Fibroblast of peridontal ligament (primary cell): ENCODE data around the gene IQSEC1.
"Not testable (repeated sequence)": the region's sequence is repeated elsewhere in the genome, so short reads cannot be mapped to it uniquely, and the experiment has no call there.

Experiments used
- DNase-seq: peaks from one replicate; pipeline ENCODE4 v3.0.0-alpha.2; 2010; ENCODE audit errors: extremely low read depth

IQSEC1 gene

DNA sequence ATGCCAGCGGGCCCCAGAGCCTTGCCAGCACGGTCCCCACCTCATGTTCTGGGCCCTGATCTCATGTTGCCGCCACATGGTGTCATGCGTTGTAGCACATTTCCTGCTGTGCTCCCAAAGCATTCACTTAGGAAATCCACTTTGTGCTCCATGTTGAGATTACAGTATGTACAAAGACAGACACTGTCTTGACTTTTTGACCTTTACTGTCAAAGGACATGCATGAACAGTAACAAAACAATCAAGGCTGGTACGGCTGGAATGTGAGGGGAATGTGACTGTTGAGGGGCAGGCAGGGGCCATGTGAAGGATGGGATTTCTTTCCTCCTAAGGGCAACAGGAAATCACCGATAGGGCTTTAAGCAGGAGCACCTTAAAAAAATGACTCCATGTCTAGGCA, 178.6 kb downstream of the IQSEC1 start:
- DNase-seq: no peak

DNA sequence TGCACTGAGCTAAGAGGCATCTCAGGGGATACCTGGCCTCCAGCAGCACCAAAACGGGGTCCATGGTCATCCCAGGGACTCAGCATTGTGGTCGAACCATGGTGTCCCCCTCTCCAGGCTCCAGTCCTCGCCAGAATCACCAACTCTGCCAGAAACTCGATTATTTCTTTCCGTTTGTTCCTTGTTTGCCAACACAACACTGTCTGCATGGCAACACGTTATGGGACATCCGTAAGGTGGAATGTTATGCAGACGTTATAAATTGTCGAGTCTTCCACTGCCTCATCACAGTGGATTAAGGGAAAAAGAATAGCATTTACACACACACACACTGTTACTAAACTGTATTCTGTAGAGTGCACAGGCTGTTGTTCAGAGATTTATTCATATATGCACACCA, 179.4 kb downstream of the IQSEC1 start:
- DNase-seq: no peak

DNA sequence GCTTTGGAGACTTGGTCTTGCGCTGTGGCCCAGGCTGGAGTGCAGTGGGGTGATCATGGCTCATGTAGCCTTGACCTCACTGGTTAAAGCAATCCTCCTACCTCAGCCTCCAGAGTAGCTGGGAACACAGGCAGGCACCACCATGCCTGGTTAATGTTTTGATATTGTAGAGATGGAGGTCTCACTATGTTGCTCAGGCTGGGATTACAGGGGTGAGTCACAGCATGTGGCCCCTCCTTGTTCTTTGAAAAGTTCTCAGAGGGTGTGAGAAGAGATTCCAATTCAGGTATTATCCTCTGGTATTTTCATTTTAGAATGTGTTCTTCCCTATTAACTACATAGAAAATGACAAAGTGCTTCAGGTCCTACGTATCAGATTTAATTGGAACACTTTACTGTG, 180.0 kb downstream of the IQSEC1 start:
- DNase-seq: no peak

DNA sequence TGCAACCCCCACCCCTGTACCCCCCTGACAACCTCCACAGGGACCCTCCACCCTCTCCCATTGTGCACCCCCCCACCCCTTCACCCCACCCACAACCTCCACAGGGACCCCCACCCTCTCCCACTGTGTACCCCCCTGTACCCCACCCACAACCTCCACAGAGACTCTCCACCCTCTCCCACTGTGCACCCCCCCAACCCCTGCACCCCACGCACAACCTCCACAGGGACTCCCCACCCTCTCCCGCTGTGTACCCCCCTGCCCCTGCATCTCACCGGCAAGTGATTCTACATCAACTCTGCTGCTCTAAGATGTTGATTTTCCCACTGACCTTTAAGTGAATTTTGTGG, 180.4 kb downstream of the IQSEC1 start:
- DNase-seq: no peak

DNA sequence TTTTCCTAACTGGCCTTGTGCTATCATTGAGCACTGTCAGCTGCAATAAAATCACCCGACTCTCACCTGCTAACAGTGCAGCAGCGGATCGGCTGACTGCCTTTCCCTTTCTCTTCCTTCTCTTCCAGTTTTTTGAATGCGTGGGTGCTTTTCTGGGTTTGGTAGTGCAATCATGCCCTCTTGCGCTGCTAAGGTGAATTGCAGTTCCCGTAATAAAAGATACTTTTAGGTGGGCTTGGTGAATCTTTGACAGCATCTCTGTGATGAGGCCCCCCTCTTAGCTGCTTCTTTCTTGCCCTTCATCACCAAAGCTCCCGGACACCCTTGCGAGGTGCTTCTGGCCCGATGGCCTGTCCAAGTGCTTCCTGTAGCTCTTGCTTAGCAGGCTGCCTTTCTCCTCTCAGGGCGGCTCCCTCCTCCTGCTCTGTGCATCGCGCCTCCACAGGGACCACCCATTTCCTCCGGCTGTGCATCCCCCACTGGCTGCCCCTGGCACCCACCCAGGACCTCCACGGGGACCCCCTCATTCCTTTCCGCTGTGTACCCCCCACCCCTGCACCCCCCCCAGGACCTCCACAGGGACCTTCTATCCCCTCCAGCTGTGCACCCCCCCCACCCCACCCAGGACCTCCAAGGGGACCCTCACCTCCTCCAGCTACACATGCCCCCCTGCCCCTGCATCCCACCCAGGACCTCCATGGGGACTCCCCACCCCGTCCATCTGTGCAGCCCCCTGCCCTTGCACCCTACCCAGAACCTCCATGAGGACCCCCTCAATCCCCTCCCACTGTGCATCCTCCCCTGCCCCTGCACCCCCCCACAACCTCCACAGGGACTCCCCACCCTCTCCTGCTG, 181.0 kb downstream of the IQSEC1 start:
- peak; percentile 74 for DNase-seq

DNA sequence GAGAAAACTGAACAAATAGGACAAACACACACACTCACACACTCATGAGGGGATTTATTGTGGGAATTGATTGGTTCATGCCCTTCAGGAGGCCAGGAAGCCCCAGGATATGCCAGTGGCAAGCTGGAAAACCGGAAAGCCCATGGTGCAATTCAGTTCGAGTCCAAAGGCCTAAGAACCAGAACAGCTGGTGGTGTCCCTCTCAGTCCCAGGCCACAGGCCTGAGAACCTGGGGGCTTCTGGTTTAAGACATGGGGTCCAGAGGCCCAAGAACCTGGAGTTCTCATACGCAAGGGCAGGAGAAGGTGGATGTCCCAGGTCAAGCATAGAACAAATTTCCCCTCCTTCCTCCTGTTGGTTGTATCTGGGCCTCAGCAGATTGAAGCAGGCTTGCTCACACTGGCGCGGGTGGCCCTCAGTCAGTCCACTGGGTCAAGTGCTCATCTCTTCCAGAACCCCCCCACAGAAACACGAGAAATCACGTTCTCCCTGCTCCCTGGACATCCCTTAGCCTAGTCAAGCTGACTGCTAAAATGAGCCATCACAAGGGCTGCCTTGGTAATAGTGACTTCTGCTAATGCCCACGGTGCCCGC, 181.7 kb downstream of the IQSEC1 start:
- no peak for DNase-seq

DNA sequence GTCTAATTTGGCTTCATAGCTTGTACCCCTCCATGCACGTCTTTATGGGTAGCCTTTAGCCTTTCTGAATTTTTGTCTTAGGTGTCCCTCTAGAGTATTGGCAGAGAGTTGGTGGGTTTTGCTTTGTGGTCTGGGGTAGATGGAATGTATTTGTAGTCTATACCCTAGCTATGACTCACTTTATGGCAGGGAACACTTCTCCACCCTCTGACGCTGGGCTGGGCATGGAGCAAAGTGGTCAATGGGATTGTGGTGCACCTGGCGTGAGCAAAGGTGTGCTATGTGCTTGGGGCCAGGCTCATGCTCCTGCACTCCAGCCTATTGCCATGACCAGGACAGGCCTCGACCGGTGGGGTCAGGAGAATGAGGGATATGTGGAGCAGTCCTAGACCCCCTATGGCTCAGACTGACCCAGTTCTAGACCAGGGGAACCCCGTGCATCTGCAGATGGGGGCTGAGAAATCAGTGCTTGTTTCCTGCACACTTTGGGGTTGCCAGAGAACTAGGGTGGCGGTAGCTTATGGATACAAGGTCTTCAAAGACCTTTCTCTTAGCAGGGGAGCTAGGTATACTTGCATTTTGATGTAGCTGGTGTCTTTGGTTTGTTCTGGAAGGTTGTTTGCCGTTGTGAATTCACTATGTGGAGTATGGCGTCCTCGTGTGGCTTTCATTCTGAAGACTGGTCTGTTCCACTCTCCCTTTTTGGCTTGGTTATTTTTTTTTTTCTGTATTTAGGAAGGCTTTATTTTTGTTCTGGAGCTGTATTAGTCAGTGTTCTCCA, 182.4 kb downstream of the IQSEC1 start:
- DNase-seq: no peak

DNA sequence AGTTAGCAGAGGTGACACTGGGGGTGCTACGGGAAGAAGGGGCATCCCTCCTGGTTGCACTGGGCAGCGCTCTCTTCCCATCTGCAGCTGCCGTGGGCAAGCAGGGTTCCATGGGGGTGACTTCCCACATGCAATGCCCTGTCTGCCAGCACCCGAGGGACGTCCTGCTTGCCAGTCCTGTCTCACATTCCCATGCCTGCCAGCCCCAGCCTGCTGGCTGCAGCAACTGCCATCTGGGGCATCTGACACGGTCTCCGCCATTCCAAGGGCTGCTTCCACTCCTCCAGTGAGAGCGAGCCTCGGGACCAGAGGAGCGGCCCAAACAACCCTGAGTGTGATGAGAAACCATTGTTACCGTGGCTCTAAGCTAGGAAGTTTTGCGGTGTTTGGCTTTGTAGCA, 186.5 kb downstream of the IQSEC1 start:
- DNase-seq: no peak

DNA sequence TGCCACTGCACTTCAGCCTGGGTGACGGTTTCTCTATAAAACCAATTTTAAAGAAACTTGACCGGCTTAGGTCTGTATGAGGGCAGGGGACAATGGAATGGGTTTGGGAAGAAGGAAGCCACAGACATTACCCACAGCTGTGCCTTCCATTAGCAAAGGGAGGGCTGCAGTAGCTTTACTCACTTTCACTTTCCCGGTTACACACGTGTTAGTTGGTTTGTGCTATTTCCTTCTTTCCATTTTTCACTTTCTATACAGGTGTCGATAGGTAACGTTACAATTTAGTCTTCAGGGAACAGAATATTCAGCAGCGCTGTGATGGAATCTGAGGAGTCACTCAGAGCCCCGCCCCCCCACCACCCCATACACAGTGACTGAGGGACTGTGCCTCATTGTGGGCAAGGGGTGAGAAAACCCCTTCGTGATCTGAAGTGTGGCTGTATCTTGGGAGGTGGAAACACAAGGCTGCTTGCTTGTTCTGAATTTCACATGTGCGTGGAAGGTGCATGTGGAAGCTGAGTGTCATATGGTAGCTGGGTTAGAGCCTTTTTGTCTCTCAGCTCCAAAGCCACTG, 187.0 kb downstream of the IQSEC1 start:
- no peak for DNase-seq

DNA sequence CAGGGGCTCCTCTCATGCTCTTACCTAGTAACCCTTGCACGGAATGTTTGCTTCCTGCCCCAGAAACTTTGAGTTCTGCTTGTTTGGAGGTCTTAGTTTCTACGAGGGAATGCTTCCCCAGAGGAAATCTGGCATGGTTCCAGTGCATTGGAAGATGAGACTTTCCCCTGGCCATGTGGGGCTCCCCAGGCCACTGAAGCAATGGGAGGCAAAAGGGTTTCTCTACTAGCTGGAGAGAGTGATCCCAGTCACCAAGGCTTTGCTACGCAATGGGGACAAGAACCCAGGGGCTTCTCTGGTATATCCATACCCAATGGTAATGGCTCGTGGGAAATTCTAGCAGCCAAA, 187.7 kb downstream of the IQSEC1 start:
- no peak for DNase-seq

DNA sequence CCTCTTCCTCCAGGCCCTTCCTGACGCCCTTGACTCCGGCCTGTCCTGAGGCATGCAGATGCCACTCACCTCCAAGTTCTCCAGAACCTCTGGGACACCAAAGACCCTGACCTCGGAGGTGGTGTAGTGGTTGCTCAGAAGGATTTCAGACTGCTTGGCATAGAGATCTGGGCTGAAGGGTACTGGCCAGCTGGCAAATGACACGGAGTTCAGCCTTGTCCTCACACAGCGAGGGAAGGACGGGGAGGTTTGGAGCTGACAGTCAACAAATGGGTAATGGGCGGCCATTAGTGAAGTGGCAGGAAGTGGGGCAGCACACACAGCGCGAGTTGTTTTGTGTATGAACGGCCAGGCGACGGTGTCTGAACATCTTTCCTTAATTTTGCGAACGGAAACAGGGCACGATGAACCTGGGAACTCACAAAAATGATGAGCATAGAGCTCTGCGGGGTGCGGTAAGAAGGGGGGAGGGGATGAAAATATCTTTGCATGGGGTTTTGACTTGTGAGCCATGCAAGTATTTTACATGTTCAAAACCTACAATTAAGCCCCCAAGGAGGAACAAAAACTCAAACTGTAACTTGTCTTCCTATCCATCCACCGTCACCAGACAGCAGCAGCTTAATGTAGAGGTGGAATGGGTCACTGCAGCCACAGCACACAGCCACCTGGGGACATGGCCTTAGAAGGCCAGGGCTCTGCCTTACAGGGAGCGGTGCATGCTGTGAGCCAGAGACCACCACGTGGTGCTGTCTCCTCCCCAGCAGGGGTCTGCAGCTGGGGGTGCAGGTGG, 188.2 kb downstream of the IQSEC1 start:
- DNase-seq: no peak

DNA sequence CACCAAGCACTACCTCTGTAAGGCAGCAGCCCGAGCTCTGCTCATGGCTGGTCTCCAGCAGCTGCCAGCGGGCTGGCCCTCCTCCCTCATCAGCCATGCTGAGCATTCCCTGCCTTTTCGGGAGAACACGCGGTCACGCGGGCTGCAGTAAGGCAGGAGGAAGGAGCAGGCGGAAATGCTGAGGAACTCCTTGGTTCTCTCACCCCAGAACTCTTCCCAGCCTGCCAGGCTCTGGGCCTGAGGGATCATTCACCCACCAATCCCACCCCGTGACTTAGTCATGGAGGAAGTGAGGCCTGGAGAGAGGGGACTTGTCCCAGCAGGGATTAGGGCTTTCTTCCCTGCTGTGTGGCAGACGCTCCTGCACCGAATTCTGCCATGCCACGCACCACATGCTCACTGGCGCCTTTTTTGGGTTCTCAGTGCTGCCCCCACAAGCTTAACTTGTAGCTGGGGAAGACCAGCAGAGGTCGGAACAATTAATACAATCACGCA, 189.0 kb downstream of the IQSEC1 start:
- DNase-seq: no peak

DNA sequence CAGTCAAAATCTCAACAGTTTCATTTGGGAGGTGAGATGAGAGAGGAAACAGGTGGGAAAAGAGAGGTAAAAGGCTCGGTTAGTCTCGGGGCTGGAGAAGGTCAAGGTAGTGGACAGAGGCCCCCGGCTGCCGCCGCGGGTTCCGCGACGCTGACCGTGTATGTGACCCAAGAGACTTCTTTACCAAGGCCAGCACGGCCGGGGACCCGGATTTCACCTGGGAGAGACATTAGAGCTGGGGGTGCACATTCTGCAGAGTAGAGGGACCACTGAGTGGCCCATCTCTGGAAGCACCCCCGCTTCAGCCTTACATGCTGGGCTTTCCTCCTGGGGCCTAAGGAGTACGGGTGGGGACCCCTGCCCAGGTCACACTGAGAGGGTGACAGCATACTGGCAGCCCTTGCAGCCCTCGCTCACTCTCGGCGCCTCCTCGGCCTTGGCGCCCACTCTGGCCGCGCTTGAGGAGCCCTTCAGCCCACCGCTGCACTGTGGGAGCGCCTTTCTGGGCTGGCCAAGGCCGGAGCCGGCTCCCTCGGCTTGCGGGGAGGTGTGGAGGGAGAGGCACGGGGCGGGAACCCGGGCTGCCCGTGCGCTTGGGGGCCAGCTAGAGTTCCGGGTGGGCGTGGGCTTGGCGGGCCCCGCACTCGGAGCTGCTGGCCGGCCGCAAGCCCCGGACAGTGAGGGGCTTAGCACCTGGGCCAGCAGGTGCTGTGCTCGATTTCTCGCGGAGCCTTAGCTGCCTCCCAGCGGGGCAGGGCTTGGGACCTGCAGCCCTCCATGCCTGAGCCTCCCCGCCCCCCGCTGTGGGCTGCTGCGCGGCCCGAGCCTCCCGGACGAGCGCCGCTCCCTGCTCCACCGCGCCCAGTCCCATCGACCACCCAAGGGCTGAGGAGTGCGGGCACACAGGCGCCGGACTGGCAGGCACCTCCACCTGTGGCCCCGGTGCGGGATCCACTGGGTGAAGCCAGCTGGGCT, 190.6 kb downstream of the IQSEC1 start:
- DNase-seq: no peak

DNA sequence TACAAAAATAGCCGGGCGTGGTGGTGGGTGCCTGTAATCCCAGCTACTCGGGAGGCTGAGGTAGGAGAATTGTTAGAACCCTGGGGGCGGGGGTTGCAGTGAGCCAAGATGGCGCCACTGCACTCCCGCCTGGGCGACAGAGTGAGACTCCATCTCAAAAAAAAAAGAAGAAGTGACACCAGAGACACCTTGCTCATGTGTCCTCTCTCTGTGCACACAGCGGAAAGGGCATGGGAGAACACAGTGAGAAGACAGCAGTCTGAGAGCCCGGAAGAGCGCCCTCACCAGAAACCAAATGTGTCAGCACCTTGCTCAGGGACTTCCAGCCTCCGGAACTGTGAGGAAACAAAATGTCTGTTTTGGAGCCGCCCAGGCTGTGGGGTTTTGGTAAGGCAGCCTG, 191.4 kb downstream of the IQSEC1 start:
- not testable (repeated sequence) for DNase-seq

DNA sequence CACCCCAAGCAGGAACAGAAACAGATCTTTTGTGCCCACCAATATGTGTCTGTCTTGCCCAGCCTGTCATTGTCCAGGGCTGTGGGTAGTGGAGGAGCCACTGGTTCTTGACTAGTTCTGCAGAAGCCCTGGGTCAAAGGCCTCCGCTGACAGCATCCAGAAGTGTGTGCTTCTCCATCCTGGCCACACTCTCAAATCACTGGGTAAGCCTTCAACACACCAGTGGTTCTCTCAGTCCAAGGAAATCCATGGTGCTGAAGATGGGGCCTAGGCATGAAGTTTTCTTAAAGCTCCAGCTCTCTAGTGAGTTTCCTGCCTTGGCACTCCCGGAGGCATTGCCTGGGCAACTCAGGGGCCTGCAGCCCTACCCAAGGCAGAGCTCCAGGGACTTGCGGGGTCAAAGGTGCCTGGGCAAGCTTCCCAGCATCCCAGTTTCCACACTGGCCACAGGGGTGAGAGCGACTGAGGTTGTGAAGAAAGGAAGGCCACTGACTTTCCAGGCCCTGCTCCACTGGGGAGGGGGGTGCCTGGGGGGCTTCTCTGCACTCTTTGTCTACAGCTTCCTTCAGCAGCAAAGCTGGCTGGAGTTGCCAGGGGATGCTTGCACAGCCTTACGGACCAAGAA, 193.9 kb downstream of the IQSEC1 start:
- no peak for DNase-seq

DNA sequence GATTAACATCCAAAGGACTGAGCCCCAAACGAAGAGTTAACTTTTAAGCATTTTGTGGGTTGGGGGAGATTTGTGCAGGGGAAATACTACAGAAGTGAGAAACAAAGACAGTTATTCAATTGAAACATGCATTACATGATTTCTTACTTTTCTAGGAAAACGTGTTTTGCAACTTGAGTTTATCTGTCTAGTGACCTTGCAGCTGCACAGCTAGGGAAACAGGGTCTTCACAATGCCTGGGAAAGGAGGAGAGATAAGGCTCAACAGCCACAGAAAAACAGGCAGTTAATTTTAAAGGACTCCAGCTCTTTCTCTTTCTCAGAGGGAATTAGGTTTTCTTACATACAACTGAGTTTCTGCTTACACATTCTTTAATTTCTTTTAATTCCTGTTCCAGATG, 194.5 kb downstream of the IQSEC1 start:
- not testable (repeated sequence) for DNase-seq

DNA sequence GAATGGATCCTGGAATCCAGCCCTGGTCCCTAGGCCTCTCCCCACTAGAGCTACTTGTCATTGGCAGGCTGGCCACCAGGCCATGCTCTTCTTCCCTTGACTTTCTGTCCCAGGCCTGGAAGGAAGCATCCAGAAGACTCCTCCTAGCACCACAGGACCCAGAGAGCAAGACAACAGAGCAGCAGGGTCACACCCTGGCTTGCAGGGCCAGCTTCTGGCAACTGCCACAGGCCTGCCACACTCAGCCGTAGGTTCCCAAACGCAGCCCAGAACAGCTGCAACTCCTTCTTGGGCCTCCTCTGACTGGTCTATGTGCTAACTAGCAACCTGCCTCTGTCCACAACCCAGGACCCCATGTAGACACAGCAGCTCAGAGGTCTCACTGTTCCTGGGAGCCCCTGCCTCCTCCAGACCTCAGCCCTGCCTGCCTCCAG, 195.1 kb downstream of the IQSEC1 start:
- no peak for DNase-seq

DNA sequence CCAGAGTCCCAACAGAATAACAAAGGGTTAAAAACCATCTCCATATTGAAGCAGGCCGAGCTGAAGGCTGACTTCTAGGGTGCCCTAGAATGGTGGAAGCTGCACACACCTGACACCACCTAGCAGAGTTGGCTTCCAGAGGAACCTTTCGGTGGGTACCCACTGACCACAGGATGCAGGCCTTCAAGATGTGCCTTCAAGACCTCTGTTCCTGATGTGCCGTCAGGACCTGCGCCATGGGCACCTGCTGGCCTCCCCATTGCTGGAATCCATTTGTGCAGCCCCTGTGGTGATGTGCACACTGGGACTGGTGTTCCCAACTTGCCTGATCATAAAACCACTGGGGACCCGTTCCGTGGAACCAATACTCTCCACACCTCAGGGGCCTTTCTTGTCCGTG, 196.2 kb downstream of the IQSEC1 start:
- DNase-seq: no peak

DNA sequence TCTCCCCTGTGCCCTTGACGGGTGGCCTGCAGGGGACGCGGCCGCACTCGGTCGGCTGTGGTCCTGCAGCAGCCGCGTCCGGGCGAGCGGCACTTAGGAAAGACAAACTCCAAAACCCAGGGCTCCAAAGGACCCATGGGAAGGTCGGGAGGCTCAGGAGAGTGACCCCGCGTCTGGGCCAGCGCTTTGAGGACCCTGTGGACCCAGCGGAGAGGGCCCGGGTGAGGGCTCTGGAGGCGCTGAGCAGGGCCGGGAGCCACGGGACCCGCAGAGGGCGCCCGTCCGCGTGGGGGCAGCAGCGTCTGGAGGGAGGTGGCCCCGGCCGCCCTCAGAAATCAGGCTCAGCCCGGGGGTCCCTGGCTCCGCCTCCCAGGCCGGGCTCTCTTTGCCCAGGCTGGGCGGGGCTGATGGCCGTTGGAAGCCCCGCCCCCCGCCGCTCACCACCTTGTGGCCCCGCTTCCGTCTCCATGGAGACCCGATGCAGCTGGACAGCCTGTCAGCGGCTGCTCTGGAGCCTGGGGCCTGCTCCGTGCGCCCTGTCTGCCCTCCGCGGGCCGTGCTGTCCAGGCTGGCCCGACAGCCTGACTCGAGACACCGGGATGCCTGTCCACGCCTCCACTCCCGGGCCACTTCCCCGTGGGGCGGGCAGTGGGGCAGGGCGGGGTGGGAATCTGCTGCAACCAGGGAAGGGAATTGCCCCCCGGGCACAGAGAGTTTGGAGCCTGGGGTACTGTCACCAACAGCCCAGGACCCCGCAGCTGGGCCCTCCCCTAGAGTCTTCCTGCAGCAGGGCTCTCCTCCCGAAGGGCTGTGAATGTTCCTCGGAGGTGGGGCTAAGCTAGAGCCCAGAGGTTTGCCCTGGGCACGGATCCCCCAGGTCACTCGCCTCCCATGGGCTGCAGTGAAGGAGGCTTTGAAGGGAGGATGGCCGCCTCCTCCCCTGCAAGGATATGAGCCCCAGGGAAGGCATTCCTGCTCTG, 197.1 kb downstream of the IQSEC1 start:
- no peak for DNase-seq
